Endothelial cell of umbilical vein (primary cell): ENCODE data around the gene ZNF420.

Source experiments
- EZH2 ChIP-seq: IDR thresholded peaks from 2 replicates; pipeline ENCODE4 v1.6.1; 2012; ENCODE audit warnings: borderline replicate concordance, low read depth, mild to moderate bottlenecking, moderate library complexity, low read length, inconsistent platforms; ENCODE audit not compliant: severe bottlenecking
- FOS ChIP-seq: IDR thresholded peaks from 2 replicates; pipeline ENCODE4 v1.6.1; 2011; ENCODE audit warnings: mild to moderate bottlenecking, low read length, moderate library complexity, borderline replicate concordance; ENCODE audit not compliant: insufficient read depth
- GATA2 ChIP-seq: IDR thresholded peaks from 2 replicates; pipeline ENCODE4 v1.7.0; 2011; ENCODE audit warnings: low read depth, mild to moderate bottlenecking, moderate library complexity, mixed read lengths, low read length; ENCODE audit not compliant: insufficient read length, insufficient read depth
- JUN ChIP-seq: IDR thresholded peaks from 2 replicates; pipeline ENCODE4 v1.6.1; 2011; ENCODE audit warnings: borderline replicate concordance, low read depth; ENCODE audit not compliant: insufficient read length, insufficient read depth
- MAX ChIP-seq: IDR thresholded peaks from 2 replicates; pipeline ENCODE4 v1.6.1; 2011; ENCODE audit not compliant: insufficient read depth, insufficient read length
- POLR2A ChIP-seq: IDR thresholded peaks from 2 replicates; pipeline ENCODE4 v1.6.1; 2012; ENCODE audit warnings: low read depth, mild to moderate bottlenecking, control low read depth, low read length
- POLR2AphosphoS5 ChIP-seq: IDR thresholded peaks from 2 replicates; pipeline ENCODE4 v1.6.1; 2012; ENCODE audit warnings: low read depth, mild to moderate bottlenecking, control low read depth, low read length, moderate library complexity; ENCODE audit not compliant: insufficient read depth
- TF ChIP-seq, protein P1 (sequence below), 2 donors: IDR thresholded peaks; 1 replicate in 1 of 2; 2 replicates in 1 of 2; pipeline ENCODE4 v1.5.1; 2011; ENCODE audit warnings: low read length in 2 of 2, mild to moderate bottlenecking in 2 of 2, moderate library complexity in 2 of 2, control low read depth in 1 of 2, inconsistent platforms in 1 of 2, low read depth in 1 of 2; ENCODE audit not compliant: insufficient read depth in 1 of 2; ENCODE audit errors: extremely low read depth in 1 of 2

DNA sequence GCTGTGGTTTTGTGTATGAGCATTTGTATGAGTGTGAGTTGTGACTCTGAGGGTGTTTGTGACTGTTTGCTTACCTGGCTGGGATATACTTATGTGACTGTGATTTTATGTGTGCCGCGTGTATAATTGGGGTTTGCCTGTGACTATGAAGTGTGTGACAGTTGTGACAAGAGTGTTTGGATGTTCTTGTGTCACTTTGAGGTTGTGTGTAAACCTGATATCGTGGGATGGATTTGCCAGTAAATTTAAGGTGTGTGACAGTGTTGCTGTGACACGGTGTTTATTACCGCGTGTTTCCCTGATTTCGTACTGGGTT, 442 bp downstream of the ZNF420 start:
- TF ChIP-seq, protein P1, sequence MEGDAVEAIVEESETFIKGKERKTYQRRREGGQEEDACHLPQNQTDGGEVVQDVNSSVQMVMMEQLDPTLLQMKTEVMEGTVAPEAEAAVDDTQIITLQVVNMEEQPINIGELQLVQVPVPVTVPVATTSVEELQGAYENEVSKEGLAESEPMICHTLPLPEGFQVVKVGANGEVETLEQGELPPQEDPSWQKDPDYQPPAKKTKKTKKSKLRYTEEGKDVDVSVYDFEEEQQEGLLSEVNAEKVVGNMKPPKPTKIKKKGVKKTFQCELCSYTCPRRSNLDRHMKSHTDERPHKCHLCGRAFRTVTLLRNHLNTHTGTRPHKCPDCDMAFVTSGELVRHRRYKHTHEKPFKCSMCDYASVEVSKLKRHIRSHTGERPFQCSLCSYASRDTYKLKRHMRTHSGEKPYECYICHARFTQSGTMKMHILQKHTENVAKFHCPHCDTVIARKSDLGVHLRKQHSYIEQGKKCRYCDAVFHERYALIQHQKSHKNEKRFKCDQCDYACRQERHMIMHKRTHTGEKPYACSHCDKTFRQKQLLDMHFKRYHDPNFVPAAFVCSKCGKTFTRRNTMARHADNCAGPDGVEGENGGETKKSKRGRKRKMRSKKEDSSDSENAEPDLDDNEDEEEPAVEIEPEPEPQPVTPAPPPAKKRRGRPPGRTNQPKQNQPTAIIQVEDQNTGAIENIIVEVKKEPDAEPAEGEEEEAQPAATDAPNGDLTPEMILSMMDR (IDR thresholded peaks at IDR 0.05; ENCODE audit: extremely low read depth in 1 of 2, insufficient read depth in 1 of 2, low read depth in 1 of 2, low read length in 2 of 2), result no peak
- TF ChIP-seq EZH2 (no peak), POLR2A (no peak), POLR2AphosphoS5 (no peak), MAX (no peak), GATA2 (no peak), JUN (no peak), FOS (no peak)
